Heart left ventricle (tissue), 13 donors: ENCODE data around the gene SERINC3.

Source experiments
- CTCF ChIP-seq, 12 donors: fragments of 200-600 bp; sonication (generic) in 4 of 12; IDR thresholded peaks; one replicate each; pipeline versions ENCODE4 v1.5.0 to v1.8.0; 2018 to 2022; ENCODE audit warnings: antibody characterized with exemption in 12 of 12, mild to moderate bottlenecking in 5 of 12
- POLR2A ChIP-seq, 2 donors: fragments of 450-650 bp; IDR thresholded peaks; one replicate each; pipeline ENCODE4 v1.6.1; 2017; ENCODE audit warnings: antibody characterized with exemption in 2 of 2, mild to moderate bottlenecking in 2 of 2, moderate library complexity in 2 of 2
- donor health status: ischemic (EF 13 %, LVEDD 7.1; RV severe dilation, severe dysfunction).
- donor health status: DM: no; HTN: yes; CAD: no.
- donor health status: DM: no; HTN: no; CAD: no.
- donor health status: ischemic (EF 25% LVEDD 6.9; RV normal size, moderate dysfunction).
- donor health status: ischemic (EF 25% LVEDD 5.7; RV mildly dilated, moderate dysfunction).
- donor health status: ischemic (EF 35%, LVEDD 5.7; RV mildly dilated, moderate dysfunction).
- donor health status: nonischemic (EF 11% LVEDD 7.7; RV severe dilation, severe dysfunction).
- donor health status: DM: yes; HTN: yes; CAD: no.
- donor health status: PGD.
- donor health status: ischemic (EF 29% LVEDD 5.4; RV normal size, mild dysfunction).
- donor health status: nonischemic (EF 23%, LVEDD 6.1; RV moderate dilation, normal function).

GRCh38 chr20:44457016-44457415 is 64.9 kb downstream of the SERINC3 start:
- TF ChIP-seq POLR2A (IDR thresholded peaks at IDR 0.05) (no peak), CTCF (IDR thresholded peaks at IDR 0.05) (no peak)
